Smooth muscle cell (in vitro differentiated cells): ENCODE data around the gene NAA11. TPM values are rescaled to one million over a fixed set of nuclear protein-coding genes. Genes with fewer than 3 reads are reported as not detected.
"Not testable (repeated sequence)": the region's sequence is repeated elsewhere in the genome, so short reads cannot be mapped to it uniquely, and the experiment has no call there.

ENCODE experiments used
- DNase-seq: peaks from one replicate; lab custom pipeline; 2025; ENCODE audit not compliant: unreplicated experiment; lab: John Stamatoyannopoulos, UW
- H2AFZ ChIP-seq: fragments of 200-600 bp; sonication (generic); 2 replicates; pipeline ENCODE4 v1.6.0; 2016; ENCODE audit warnings: antibody characterized with exemption, low read depth, mild to moderate bottlenecking
- H3F3A ChIP-seq: fragments of 200-600 bp; sonication (generic); 2 replicates; pipeline ENCODE4 v1.6.0; 2017; ENCODE audit warnings: antibody characterized with exemption, low read depth
- H3K27ac ChIP-seq: fragments of 200-600 bp; sonication (generic); 2 replicates; pipeline ENCODE4 v1.5.1; 2016; ENCODE audit warnings: low read depth, mild to moderate bottlenecking
- H3K27me3 ChIP-seq: fragments of 200-600 bp; sonication (generic); 2 replicates; pipeline ENCODE4 v1.6.1; 2016; ENCODE audit warnings: low read depth, mild to moderate bottlenecking
- H3K36me3 ChIP-seq: fragments of 200-600 bp; sonication (generic); 2 replicates; pipeline ENCODE4 v1.5.1; 2016; ENCODE audit warnings: low read depth
- H3K4me1 ChIP-seq: fragments of 200-600 bp; sonication (generic); 2 replicates; pipeline ENCODE4 v1.5.1; 2016; ENCODE audit warnings: low read depth
- H3K4me2 ChIP-seq: fragments of 200-600 bp; sonication (generic); 2 replicates; pipeline ENCODE4 v1.6.0; 2016; ENCODE audit warnings: mild to moderate bottlenecking
- H3K4me3 ChIP-seq: fragments of 200-600 bp; sonication (generic); 2 replicates; pipeline ENCODE4 v1.5.1; 2016; ENCODE audit warnings: mild to moderate bottlenecking
- H3K79me2 ChIP-seq: fragments of 200-600 bp; sonication (generic); 2 replicates; pipeline ENCODE4 v1.6.0; 2016; ENCODE audit warnings: low read depth, mild to moderate bottlenecking
- H3K9ac ChIP-seq: fragments of 200-600 bp; sonication (generic); 2 replicates; pipeline ENCODE4 v1.6.0; 2016; ENCODE audit warnings: low read depth
- H3K9me3 ChIP-seq: fragments of 200-600 bp; sonication (generic); replicated peaks from 2 replicates; pipeline ENCODE4 v1.5.1; 2016; ENCODE audit warnings: low read depth
- H4K20me1 ChIP-seq: fragments of 200-600 bp; sonication (generic); 2 replicates; pipeline ENCODE4 v1.6.0; 2016; ENCODE audit warnings: low read depth
- WGBS: methylation state at CpG from one replicate; pipeline ENCODE4 v1.1.7; 2016; ENCODE audit warnings: low lambda C conversion rate; 5-methylcytosine and 5-hydroxymethylcytosine counted together
- polyA plus RNA-seq: library from polyadenylated mRNA; unstranded; fragments of >200 nt; fragmentation: Nextera tagmentation; extraction: Ambion mirVana; gene quantifications from 2 replicates; pipeline ENCODE4 v1.2.1, GENCODE V29; 2016
- total RNA-seq: library from RNA; depleted of rRNA; stranded (reverse); fragments of >200 nt; gene quantifications from 2 replicates; pipeline ENCODE4 v1.2.3, GENCODE V29; 2014
- TF ChIP-seq, protein P1 (sequence below): fragments of 200-600 bp; sonication (generic); IDR thresholded peaks from 2 replicates; pipeline ENCODE4 v1.5.1; 2017; ENCODE audit warnings: borderline replicate concordance, mild to moderate bottlenecking, antibody characterized with exemption; ENCODE audit not compliant: insufficient read depth, poor library complexity, severe bottlenecking

The NAA11 gene
- total and polyA plus RNA-seq, 2 experiments from 2014 or later = not detected

- Histone ChIP-seq H3K9ac (no peak overlapping the region), H3K27me3 (no peaks in the 10 kb centered on the region), H4K20me1 (no peaks in the 10 kb centered on the region), H3F3A (no peaks in the 10 kb centered on the region), H3K4me1 (peaks cover 19% of the 10 kb centered on the region), H3K4me2 (no peak overlapping the region), H3K79me2 (no peaks in the 10 kb centered on the region), H2AFZ (no peak overlapping the region), H3K36me3 (no peaks in the 10 kb centered on the region), H3K27ac (no peak overlapping the region), H3K9me3 (no peaks in the 10 kb centered on the region), H3K4me3 (no peak overlapping the region)
- DNase-seq = no peak
- TF ChIP-seq, protein P1, sequence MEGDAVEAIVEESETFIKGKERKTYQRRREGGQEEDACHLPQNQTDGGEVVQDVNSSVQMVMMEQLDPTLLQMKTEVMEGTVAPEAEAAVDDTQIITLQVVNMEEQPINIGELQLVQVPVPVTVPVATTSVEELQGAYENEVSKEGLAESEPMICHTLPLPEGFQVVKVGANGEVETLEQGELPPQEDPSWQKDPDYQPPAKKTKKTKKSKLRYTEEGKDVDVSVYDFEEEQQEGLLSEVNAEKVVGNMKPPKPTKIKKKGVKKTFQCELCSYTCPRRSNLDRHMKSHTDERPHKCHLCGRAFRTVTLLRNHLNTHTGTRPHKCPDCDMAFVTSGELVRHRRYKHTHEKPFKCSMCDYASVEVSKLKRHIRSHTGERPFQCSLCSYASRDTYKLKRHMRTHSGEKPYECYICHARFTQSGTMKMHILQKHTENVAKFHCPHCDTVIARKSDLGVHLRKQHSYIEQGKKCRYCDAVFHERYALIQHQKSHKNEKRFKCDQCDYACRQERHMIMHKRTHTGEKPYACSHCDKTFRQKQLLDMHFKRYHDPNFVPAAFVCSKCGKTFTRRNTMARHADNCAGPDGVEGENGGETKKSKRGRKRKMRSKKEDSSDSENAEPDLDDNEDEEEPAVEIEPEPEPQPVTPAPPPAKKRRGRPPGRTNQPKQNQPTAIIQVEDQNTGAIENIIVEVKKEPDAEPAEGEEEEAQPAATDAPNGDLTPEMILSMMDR = no peak
Observed at GRCh38 chr4:79287718-79288117, 38.1 kb downstream of the NAA11 start.

DNA sequence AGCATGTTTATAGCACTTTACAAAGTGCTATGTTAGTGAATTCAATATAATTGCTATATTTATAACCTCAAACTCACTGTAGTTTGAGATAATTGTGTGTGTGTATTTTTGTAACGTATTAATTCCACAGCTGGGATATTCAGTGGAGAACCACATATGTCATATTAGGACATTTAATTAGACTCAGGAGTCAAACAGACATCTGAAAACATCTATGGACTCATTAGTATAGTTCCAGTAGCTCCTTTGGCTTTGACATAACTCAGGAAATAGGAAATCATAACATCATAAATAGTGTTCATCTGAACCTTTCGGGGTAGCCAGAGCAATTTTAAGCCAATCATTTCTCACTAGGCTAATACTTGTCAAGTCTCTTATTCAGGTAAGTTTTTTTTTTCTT, 38.8 kb downstream of the NAA11 start:
- H3K9ac ChIP-seq = no peak overlapping the region
- H2AFZ ChIP-seq = no peak overlapping the region
- H3K4me2 ChIP-seq = no peak overlapping the region
- TF ChIP-seq, protein P1 = no peak
- no peaks in the 10 kb centered on the region for H4K20me1 ChIP-seq
- H3K36me3 ChIP-seq = no peaks in the 10 kb centered on the region
- DNase-seq = no peak
- H3F3A ChIP-seq = no peaks in the 10 kb centered on the region
- no peaks in the 10 kb centered on the region for H3K79me2 ChIP-seq
- H3K27ac ChIP-seq = no peak overlapping the region
- H3K27me3 ChIP-seq = no peaks in the 10 kb centered on the region
- WGBS = 92% methylated on average over 2 of the region's 2 CpGs
- H3K4me3 ChIP-seq = no peak overlapping the region
- no peaks in the 10 kb centered on the region for H3K9me3 ChIP-seq
- H3K4me1 ChIP-seq = peaks cover 25% of the 10 kb centered on the region

DNA sequence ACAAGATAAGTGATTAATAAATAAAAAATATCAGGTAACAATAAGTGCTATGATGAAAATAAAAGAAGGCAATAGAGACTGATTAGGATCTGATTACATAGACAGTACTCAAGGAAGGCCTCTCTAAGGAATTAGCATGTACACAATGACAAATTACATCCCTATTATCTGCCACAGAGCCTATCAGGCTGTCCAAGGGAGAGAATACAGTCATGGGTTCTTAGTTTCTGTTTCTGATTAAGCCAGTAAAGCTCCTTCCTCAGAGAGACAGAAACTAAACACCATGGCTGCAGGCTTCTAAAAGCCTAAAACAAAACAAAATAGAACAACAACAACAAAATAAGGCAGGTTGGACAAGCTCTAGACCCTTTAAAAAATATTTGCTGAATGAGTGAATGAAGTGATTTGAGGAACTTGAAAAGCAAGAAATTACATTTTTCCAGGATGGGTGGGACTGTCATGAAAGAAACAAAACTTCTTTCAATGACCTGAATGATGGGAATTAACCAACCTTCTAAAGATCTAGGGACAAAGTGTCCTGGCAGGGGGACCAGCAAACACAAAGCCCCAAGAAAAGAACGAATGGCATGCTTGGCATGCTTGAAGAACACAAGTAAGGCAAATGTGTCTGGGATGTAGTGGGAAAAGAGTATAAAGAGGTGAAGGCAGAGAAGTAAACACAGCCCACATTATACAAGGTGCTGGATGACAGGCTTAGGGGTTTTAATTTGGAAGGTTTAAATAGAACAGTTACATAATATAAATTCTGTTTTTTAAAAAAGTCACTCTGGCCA, 44.1 kb downstream of the NAA11 start:
- Histone ChIP-seq H3K27ac (no peak overlapping the region), H3F3A (no peaks in the 10 kb centered on the region), H3K4me2 (no peak overlapping the region), H3K9me3 (no peaks in the 10 kb centered on the region), H3K27me3 (peaks cover 7% of the 10 kb centered on the region), H3K4me1 (peaks cover 39% of the 10 kb centered on the region), H3K9ac (no peak overlapping the region), H3K79me2 (no peaks in the 10 kb centered on the region), H4K20me1 (no peaks in the 10 kb centered on the region), H2AFZ (no peak overlapping the region), H3K36me3 (no peaks in the 10 kb centered on the region), H3K4me3 (no peak overlapping the region)
- 38% methylated on average over 1 of the region's 1 CpG for WGBS
- DNase-seq = no peak
- TF ChIP-seq, protein P1 = no peak

GRCh38 chr4:79277467-79277866, 48.4 kb downstream of the NAA11 start:
- DNase-seq, H3K27ac ChIP-seq, H3K4me2 ChIP-seq, H3K36me3 ChIP-seq, H3F3A ChIP-seq, H3K79me2 ChIP-seq, H3K9me3 ChIP-seq, H3K9ac ChIP-seq, H4K20me1 ChIP-seq, H3K27me3 ChIP-seq, H3K4me3 ChIP-seq, H2AFZ ChIP-seq: not testable (repeated sequence)
- peaks cover 30% of the 10 kb centered on the region for H3K4me1 ChIP-seq
- WGBS = 87% methylated on average over 7 of the region's 7 CpGs
